HepG2 (cell line): ENCODE measurements around the gene SLC13A3. TPM values are rescaled to one million over a fixed set of nuclear protein-coding genes. Genes with fewer than 3 reads are reported as not detected.

Source experiments
- AGO2 ChIP-seq: fragments of 200-400 bp; formaldehyde crosslinking; optimal IDR thresholded peaks from 2 replicates; pipeline ENCODE3; 2017; ENCODE audit warnings: mild to moderate bottlenecking, low read depth, low read length, moderate library complexity
- CAMTA2 ChIP-seq: sonication (generic); formaldehyde crosslinking; IDR thresholded peaks from 2 replicates; pipeline ENCODE4 v1.4.0; 2020; ENCODE audit warnings: mild to moderate bottlenecking, missing genetic modification reagents, borderline replicate concordance
- KDM5B ChIP-seq: sonication (generic); formaldehyde crosslinking; IDR thresholded peaks from 2 replicates; pipeline ENCODE4 v1.4.0; 2020; ENCODE audit warnings: missing genetic modification reagents, mild to moderate bottlenecking, borderline replicate concordance
- LRRFIP1 ChIP-seq: sonication (generic); formaldehyde crosslinking; conservative IDR thresholded peaks from 2 replicates; pipeline ENCODE4 v1.4.0; 2020; ENCODE audit warnings: missing genetic modification reagents
- MED1 ChIP-seq: sonication (generic); formaldehyde crosslinking; IDR thresholded peaks from 2 replicates; pipeline ENCODE4 v1.4.0; 2020; ENCODE audit warnings: missing genetic modification reagents
- NCOA1 ChIP-seq: sonication (generic); formaldehyde crosslinking; IDR thresholded peaks from 2 replicates; pipeline ENCODE4 v1.9.0; 2021; ENCODE audit warnings: missing genetic modification reagents
- POLR2G ChIP-seq: fragments of 200-400 bp; formaldehyde crosslinking; IDR thresholded peaks from 2 replicates; pipeline ENCODE4 v1.6.1; 2018; ENCODE audit warnings: mild to moderate bottlenecking, low read depth, low read length, moderate library complexity
- SP140L ChIP-seq: sonication (generic); formaldehyde crosslinking; IDR thresholded peaks from 2 replicates; pipeline ENCODE4 v1.4.0; 2020; ENCODE audit warnings: missing genetic modification reagents, borderline replicate concordance
- ZBTB1 ChIP-seq: sonication (generic); formaldehyde crosslinking; IDR thresholded peaks from 2 replicates; pipeline ENCODE4 v1.4.0; 2020; ENCODE audit warnings: missing genetic modification reagents, borderline replicate concordance
- ZC3H13 ChIP-seq: sonication (generic); formaldehyde crosslinking; IDR thresholded peaks from 2 replicates; pipeline ENCODE4 v1.8.1; 2023; ENCODE audit warnings: mild to moderate bottlenecking, missing genetic modification reagents, moderate library complexity
- ZFP1 ChIP-seq: IDR thresholded peaks from 2 replicates; pipeline ENCODE4 v1.6.1; 2016
- ZFYVE20 ChIP-seq: sonication (generic); formaldehyde crosslinking; IDR thresholded peaks from 2 replicates; pipeline ENCODE4 v1.8.0; 2023; ENCODE audit warnings: low read depth, mild to moderate bottlenecking, moderate library complexity, missing genetic modification reagents, borderline replicate concordance
- ZNF143 ChIP-seq: sonication (generic); formaldehyde crosslinking; IDR thresholded peaks from 2 replicates; pipeline ENCODE4 v1.4.0; 2020; ENCODE audit warnings: missing genetic modification reagents
- ZNF367 ChIP-seq: sonication (generic); formaldehyde crosslinking; IDR thresholded peaks from 2 replicates; pipeline ENCODE4 v1.4.0; 2020; ENCODE audit warnings: missing genetic modification reagents, borderline replicate concordance
- ZNF44 ChIP-seq: sonication (generic); formaldehyde crosslinking; IDR thresholded peaks from 2 replicates; pipeline ENCODE4 v1.5.1; 2020; ENCODE audit warnings: mild to moderate bottlenecking, missing genetic modification reagents
- ZNF484 ChIP-seq: sonication (generic); formaldehyde crosslinking; IDR thresholded peaks from 2 replicates; pipeline ENCODE4 v1.5.1; 2020; ENCODE audit warnings: mild to moderate bottlenecking, low read depth, missing genetic modification reagents, borderline replicate concordance
- ZNF543 ChIP-seq: sonication (generic); formaldehyde crosslinking; IDR thresholded peaks from 2 replicates; pipeline ENCODE4 v1.4.0; 2020; ENCODE audit warnings: mild to moderate bottlenecking, missing genetic modification reagents
- ZNF879 ChIP-seq: sonication (generic); formaldehyde crosslinking; IDR thresholded peaks from 2 replicates; pipeline ENCODE4 v1.8.1; 2023; ENCODE audit warnings: missing genetic modification reagents
- polyA plus RNA-seq, 8 experiments: library from polyadenylated mRNA; depleted of rRNA in 3 of 8; stranded (reverse) in 7 of 8; unstranded in 1 of 8; fragments of >200 nt; fragmentation: Illumina TruSeq in 4 of 8; extraction: Trizol in 4 of 8; gene quantifications; 2 replicates each; pipeline versions ENCODE4 v1.2.1 to v1.2.3, GENCODE V29; 2011 to 2016; ENCODE audit warnings: low read depth in 4 of 8, missing spikeins in 1 of 8, mixed read lengths in 1 of 8; ENCODE audit not compliant: insufficient read depth in 1 of 8
- total RNA-seq, 5 experiments: library from RNA; depleted of rRNA; stranded (reverse); fragments of >200 nt; fragmentation: Illumina TruSeq; extraction: Trizol; gene quantifications; 2 replicates each; pipeline ENCODE4 v1.2.3, GENCODE V29; 2016; ENCODE audit warnings: low read depth in 1 of 5
- TF ChIP-seq, protein P1 (sequence below): sonication (generic); formaldehyde crosslinking; IDR thresholded peaks from 2 replicates; pipeline ENCODE4 v1.9.0; 2021; ENCODE audit warnings: missing genetic modification reagents, borderline replicate concordance
- TF ChIP-seq, protein P2 (sequence below): sonication (generic); formaldehyde crosslinking; IDR thresholded peaks from 2 replicates; pipeline ENCODE4 v1.5.1; 2020; ENCODE audit warnings: mild to moderate bottlenecking, moderate library complexity, missing genetic modification reagents

Gene SLC13A3
- total and polyA plus RNA-seq, 2 of the 13 experiments (the other 11 are each of a cell fraction or from before 2014, with no cell fraction given) = 66.5 to 76.0 TPM

- TF ChIP-seq ZFYVE20 (CRISPR knock-in tag) (no peak), ZNF879 (CRISPR knock-in tag) (no peak), ZBTB1 (CRISPR knock-in tag) (no peak), AGO2 (peak; percentile 32), ZNF543 (CRISPR knock-in tag) (no peak), ZNF143 (CRISPR knock-in tag) (no peak), ZNF44 (no peak), POLR2G (0 out of 2 replicates have a peak, but pooled peaks have one; percentile 54), LRRFIP1 (CRISPR knock-in tag) (no peak), ZNF484 (CRISPR knock-in tag) (no peak), MED1 (CRISPR knock-in tag) (no peak), ZC3H13 (CRISPR knock-in tag) (peak; percentile 93), CAMTA2 (CRISPR knock-in tag) (no peak), SP140L (CRISPR knock-in tag) (no peak), ZNF367 (CRISPR knock-in tag) (no peak), NCOA1 (CRISPR knock-in tag) (no peak), ZFP1 (CRISPR knock-in tag) (no peak), KDM5B (CRISPR knock-in tag) (0 out of 2 replicates have a peak, but pooled peaks have one; percentile 35)
- TF ChIP-seq, protein P1, sequence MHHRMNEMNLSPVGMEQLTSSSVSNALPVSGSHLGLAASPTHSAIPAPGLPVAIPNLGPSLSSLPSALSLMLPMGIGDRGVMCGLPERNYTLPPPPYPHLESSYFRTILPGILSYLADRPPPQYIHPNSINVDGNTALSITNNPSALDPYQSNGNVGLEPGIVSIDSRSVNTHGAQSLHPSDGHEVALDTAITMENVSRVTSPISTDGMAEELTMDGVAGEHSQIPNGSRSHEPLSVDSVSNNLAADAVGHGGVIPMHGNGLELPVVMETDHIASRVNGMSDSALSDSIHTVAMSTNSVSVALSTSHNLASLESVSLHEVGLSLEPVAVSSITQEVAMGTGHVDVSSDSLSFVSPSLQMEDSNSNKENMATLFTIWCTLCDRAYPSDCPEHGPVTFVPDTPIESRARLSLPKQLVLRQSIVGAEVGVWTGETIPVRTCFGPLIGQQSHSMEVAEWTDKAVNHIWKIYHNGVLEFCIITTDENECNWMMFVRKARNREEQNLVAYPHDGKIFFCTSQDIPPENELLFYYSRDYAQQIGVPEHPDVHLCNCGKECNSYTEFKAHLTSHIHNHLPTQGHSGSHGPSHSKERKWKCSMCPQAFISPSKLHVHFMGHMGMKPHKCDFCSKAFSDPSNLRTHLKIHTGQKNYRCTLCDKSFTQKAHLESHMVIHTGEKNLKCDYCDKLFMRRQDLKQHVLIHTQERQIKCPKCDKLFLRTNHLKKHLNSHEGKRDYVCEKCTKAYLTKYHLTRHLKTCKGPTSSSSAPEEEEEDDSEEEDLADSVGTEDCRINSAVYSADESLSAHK (CRISPR knock-in tag) = no peak
- TF ChIP-seq, protein P2, sequence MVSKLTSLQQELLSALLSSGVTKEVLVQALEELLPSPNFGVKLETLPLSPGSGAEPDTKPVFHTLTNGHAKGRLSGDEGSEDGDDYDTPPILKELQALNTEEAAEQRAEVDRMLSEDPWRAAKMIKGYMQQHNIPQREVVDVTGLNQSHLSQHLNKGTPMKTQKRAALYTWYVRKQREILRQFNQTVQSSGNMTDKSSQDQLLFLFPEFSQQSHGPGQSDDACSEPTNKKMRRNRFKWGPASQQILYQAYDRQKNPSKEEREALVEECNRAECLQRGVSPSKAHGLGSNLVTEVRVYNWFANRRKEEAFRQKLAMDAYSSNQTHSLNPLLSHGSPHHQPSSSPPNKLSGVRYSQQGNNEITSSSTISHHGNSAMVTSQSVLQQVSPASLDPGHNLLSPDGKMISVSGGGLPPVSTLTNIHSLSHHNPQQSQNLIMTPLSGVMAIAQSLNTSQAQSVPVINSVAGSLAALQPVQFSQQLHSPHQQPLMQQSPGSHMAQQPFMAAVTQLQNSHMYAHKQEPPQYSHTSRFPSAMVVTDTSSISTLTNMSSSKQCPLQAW (CRISPR knock-in tag) = 0 out of 2 replicates have a peak, but pooled peaks have one; percentile 34
Measured at GRCh38 chr20:46683939-46684750, 32.9 kb upstream of the SLC13A3 start (continued).
